HG02840 (cell line): ENCODE data around the gene FHIP1A.

Source experiments
- ATAC-seq: cut with Tn5 transposase; IDR thresholded peaks from one replicate; pipeline ENCODE4 v1.9.1; 2021; ENCODE audit warnings: mild to moderate bottlenecking, moderate library complexity, moderate number of reproducible peaks; ENCODE audit not compliant: unreplicated experiment, low FRiP score

The FHIP1A gene

GRCh38 chr4:151446208-151446607, 37.2 kb downstream of the FHIP1A start:
- ATAC-seq: no peak

DNA sequence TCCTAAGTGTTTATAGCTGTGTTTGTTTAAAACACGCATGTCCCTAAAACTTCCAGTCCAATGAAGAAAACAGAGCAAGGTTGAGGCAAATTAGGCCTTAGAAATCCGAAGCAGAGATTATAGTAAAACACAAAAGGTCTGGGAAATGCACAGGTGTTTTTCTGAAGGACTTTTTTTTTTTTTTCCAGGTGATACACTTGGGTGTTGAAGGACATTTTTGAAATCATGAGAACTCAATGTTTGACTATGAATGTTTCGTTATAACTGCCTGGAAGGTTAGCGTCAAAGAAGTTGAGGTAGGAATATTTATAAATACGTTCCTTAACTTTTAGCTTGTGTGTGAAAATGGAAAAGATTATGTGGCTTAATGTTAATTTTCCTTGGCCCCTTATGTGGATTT, 45.5 kb downstream of the FHIP1A start:
- no peak for ATAC-seq

DNA sequence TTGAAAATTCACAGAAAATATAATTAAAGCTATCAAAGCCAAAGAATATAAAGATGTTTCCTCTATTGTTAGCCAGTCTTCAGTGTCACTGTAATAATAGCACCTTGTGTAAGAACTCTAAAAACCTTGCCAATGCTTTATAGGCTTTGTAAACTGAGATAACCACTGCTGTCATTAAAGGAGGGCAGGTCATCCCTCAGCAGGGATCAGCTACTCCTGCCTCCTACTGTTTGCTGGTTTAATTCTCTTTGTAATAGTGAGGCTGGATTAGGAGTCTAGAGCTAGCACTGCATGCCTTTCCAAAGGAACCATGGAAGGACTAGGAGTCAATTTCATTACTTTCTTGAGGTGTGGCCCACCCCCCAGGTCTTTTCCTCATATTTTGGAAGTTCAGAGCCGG, 46.2 kb downstream of the FHIP1A start:
- ATAC-seq: no peak

DNA sequence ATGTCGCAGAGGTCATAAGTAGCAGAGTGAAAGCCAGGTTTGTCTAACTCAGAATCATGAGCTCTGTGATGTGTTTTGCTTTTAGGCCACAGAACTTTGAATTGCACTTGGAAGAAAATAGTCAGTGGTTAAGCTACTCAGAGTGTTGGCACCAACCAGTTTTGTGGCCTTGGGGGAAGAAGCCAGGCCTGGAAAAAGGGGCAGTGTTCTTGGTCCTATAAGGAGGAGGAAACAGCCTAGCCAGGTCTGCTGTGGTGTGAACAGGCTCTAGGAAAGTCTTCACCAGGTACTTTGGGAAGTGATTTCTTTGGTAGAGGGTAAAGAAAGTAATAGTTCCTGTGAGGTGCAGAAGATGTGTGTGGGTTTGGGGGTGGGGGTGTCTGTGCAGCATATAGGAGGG, 49.2 kb downstream of the FHIP1A start:
- no peak for ATAC-seq
